ENCODE results near the gene SHC2. TPM values are rescaled to one million over a fixed set of nuclear protein-coding genes. Genes with fewer than 3 reads are reported as not detected.

The SHC2 gene
- total and polyA plus RNA-seq, 2 of the 8 experiments (the other 6 are each of a cell fraction or from before 2014, with no cell fraction given), result 4.4 to 7.3 TPM

GRCh38 chr19:400976-401865, 59.6 kb downstream of the SHC2 start (continued):
- TF ChIP-seq CHD1 (IDR thresholded peaks at IDR 0.05; ENCODE audit: low read depth, low read length), result no peak
- TF ChIP-seq NRF1 (IDR thresholded peaks at IDR 0.05; ENCODE audit: low read depth, low read length), result no peak
- TF ChIP-seq CTBP2 (IDR thresholded peaks at IDR 0.05; ENCODE audit: borderline replicate concordance, insufficient read depth, insufficient read length, low read length), result no peak
- TF ChIP-seq USF2 (IDR thresholded peaks at IDR 0.05; ENCODE audit: low read length), result no peak
- no peak for TF ChIP-seq MAX (IDR thresholded peaks at IDR 0.05)
- no peak for TF ChIP-seq EGR1 (IDR thresholded peaks at IDR 0.05; ENCODE audit: borderline replicate concordance, low read depth, low read length)
- no peak for TF ChIP-seq POLR2A (IDR thresholded peaks at IDR 0.05; ENCODE audit: control extremely low read depth in 1 of 2, low read depth in 2 of 2, low read length in 2 of 2)
- TF ChIP-seq SP2 (IDR thresholded peaks at IDR 0.05; ENCODE audit: low read length), result no peak

Measured in H1 (cell line).